ENCODE measurements around the gene STRN.
"Not testable (repeated sequence)": the region's sequence is repeated elsewhere in the genome, so short reads cannot be mapped to it uniquely, and the experiment has no call there.

STRN gene, protein sequence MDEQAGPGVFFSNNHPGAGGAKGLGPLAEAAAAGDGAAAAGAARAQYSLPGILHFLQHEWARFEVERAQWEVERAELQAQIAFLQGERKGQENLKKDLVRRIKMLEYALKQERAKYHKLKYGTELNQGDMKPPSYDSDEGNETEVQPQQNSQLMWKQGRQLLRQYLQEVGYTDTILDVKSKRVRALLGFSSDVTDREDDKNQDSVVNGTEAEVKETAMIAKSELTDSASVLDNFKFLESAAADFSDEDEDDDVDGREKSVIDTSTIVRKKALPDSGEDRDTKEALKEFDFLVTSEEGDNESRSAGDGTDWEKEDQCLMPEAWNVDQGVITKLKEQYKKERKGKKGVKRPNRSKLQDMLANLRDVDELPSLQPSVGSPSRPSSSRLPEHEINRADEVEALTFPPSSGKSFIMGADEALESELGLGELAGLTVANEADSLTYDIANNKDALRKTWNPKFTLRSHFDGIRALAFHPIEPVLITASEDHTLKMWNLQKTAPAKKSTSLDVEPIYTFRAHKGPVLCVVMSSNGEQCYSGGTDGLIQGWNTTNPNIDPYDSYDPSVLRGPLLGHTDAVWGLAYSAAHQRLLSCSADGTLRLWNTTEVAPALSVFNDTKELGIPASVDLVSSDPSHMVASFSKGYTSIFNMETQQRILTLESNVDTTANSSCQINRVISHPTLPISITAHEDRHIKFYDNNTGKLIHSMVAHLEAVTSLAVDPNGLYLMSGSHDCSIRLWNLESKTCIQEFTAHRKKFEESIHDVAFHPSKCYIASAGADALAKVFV

DNA sequence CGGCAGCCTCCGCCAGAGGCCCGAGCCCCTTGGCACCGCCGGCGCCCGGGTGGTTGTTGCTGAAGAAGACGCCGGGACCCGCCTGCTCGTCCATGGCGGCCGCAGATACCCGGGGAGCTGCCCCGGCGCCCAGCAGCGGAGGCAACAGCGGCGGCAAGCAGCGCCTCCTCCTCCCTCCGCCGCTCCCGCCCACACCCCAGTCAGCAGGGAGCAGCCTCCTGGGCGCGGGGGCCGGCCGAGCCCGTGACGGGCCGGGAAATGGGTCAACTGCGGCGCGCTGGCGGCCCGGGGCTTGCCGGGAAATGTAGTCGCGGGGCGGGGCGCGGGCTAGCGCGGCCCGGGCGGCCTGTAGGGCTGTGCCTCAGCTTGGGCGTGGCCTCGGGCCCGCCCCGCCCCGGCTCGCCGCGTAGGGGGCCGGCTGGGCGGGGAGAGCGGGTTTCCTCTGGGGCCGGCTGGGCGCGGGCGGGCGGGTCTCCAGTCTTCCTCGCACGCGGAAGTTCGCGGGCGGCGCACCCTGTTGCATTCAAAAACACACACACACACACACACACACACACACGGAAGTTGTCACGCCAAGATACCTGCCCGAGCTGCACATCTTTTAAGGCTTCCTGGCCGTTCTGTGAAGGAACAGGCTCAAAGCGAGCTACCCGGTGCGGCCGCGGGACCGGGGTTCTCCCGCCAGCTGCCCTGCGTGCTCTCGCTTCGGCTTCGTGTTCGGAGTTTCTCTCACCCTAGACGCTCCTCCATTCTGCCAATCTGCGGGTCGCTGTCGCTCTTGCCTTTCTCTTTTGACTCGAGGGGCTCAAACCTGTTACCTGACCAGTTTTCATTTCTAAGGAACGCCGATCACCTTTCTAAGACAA lies at the start of gene STRN:
STRN (minus strand) TSS at position 167 of the 866 bp plus-strand sequence; CDS start at position 94, 73 bp downstream.
- H3K27ac ChIP-seq (ENCODE audit: low read depth, low read length), result peak within 1 kb of the TSS; percentile 87
- H3K27me3 ChIP-seq (ENCODE audit: control insufficient read depth in 1 of 2, insufficient read depth in 2 of 2, low read length in 2 of 2), result no peaks in the 10 kb centered on the region
- H3K9me3 ChIP-seq (ENCODE audit: control insufficient read depth in 1 of 2, low read length in 2 of 2), result no peaks in the 10 kb centered on the region
- H3K36me3 ChIP-seq (ENCODE audit: control insufficient read depth in 1 of 2, insufficient read depth in 2 of 2, low read length in 2 of 2), result no peaks in the 10 kb centered on the region
- H3K4me1 ChIP-seq (ENCODE audit: control insufficient read depth in 1 of 2, insufficient read depth in 2 of 2, low read length in 2 of 2), result peaks cover 22 to 23% of the 10 kb centered on the region in 2 donors
- peak within 1 kb of the TSS; percentile 96 for H3K4me3 ChIP-seq (ENCODE audit: low read depth in 1 of 2, low read length in 2 of 2)
- H3K9ac ChIP-seq (ENCODE audit: low read depth in 1 of 2, low read length in 2 of 2), result peak within 1 kb of the TSS; percentile 95 to 98

DNA sequence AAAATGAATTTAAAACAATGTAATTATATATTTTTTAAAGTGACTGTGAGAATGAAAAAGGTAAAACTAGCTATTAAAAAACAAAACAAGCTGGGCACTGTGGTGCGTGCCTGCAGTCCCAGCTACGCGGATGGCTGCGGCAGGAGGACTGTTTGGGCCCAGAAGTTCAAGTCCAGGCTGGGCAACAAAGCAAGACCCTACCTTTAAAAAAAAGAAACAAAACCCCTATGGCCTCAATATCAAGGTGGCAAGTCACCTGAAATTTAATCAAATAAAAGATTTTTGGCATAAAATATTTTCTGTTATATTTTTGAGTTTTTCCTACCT lies 46.9 kb upstream of the STRN start:
- H3K27ac ChIP-seq (ENCODE audit: low read depth, low read length), result no peak overlapping the region
- no peaks in the 10 kb centered on the region for H3K27me3 ChIP-seq (ENCODE audit: control insufficient read depth in 1 of 2, insufficient read depth in 2 of 2, low read length in 2 of 2)
- H3K36me3 ChIP-seq (ENCODE audit: control insufficient read depth in 1 of 2, insufficient read depth in 2 of 2, low read length in 2 of 2), result peaks cover 13 to 37% of the 10 kb centered on the region in 2 donors
- H3K4me3 ChIP-seq (ENCODE audit: low read depth in 1 of 2, low read length in 2 of 2), result peak overlapping the region in 1 of 2 donors; percentile 53
- peaks cover 0 to 9% of the 10 kb centered on the region in 2 donors for H3K4me1 ChIP-seq (ENCODE audit: control insufficient read depth in 1 of 2, insufficient read depth in 2 of 2, low read length in 2 of 2)
- no peaks in the 10 kb centered on the region for H3K9me3 ChIP-seq (ENCODE audit: control insufficient read depth in 1 of 2, low read length in 2 of 2)
- H3K9ac ChIP-seq (ENCODE audit: low read depth in 1 of 2, low read length in 2 of 2), result no peak overlapping the region

GRCh38 chr2:37011130-37011529 lies 44.8 kb upstream of the STRN start:
- Histone ChIP-seq H3K4me3 (ENCODE audit: low read depth in 1 of 2, low read length in 2 of 2) (no peak overlapping the region), H3K9me3 (ENCODE audit: control insufficient read depth in 1 of 2, low read length in 2 of 2) (no peaks in the 10 kb centered on the region), H3K4me1 (ENCODE audit: control insufficient read depth in 1 of 2, insufficient read depth in 2 of 2, low read length in 2 of 2) (peaks cover 0 to 9% of the 10 kb centered on the region in 2 donors), H3K27me3 (ENCODE audit: control insufficient read depth in 1 of 2, insufficient read depth in 2 of 2, low read length in 2 of 2) (no peaks in the 10 kb centered on the region), H3K36me3 (ENCODE audit: control insufficient read depth in 1 of 2, insufficient read depth in 2 of 2, low read length in 2 of 2) (peaks cover 16 to 38% of the 10 kb centered on the region in 2 donors), H3K27ac (ENCODE audit: low read depth, low read length) (no peak overlapping the region), H3K9ac (ENCODE audit: low read depth in 1 of 2, low read length in 2 of 2) (no peak overlapping the region)

GRCh38 chr2:37005118-37005868 lies 39.0 kb upstream of the STRN start:
- Histone ChIP-seq H3K27ac (ENCODE audit: low read depth, low read length) (no peak overlapping the region), H3K9ac (ENCODE audit: low read depth in 1 of 2, low read length in 2 of 2) (no peak overlapping the region), H3K9me3 (ENCODE audit: control insufficient read depth in 1 of 2, low read length in 2 of 2) (no peaks in the 10 kb centered on the region), H3K27me3 (ENCODE audit: control insufficient read depth in 1 of 2, insufficient read depth in 2 of 2, low read length in 2 of 2) (no peaks in the 10 kb centered on the region), H3K4me1 (ENCODE audit: control insufficient read depth in 1 of 2, insufficient read depth in 2 of 2, low read length in 2 of 2) (peaks cover 5 to 7% of the 10 kb centered on the region in 2 donors), H3K36me3 (ENCODE audit: control insufficient read depth in 1 of 2, insufficient read depth in 2 of 2, low read length in 2 of 2) (peaks cover 21 to 36% of the 10 kb centered on the region in 2 donors), H3K4me3 (ENCODE audit: low read depth in 1 of 2, low read length in 2 of 2) (peak overlapping the region in 1 of 2 donors; percentile 24)

DNA sequence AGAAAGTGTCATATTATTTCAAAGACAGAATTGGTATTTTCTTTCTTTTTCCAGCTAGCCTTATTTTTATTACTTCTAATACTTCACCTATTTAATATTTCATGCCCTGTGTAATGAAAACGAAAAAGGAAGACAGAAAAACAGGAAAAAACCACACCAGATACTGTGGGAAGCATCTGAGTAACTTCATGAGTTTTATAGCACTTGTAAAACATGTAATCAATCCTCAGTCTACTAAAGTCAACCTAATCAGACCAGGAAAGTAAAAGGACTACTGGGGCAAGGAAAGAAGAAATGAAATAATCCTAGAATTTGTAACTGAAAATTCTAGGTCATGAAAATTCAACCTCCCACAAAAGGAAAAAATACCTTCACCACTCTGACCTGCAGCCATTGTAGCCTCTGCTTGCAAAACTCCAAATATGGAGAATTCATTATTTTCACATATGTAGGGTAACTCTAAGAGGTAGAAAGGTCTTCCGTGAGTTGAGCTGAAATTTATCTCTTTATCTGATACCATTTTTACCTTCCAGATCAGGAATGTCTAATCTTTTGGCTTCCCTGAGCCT lies 34.7 kb upstream of the STRN start:
- no peak overlapping the region for H3K4me3 ChIP-seq (ENCODE audit: low read depth in 1 of 2, low read length in 2 of 2)
- H3K36me3 ChIP-seq (ENCODE audit: control insufficient read depth in 1 of 2, insufficient read depth in 2 of 2, low read length in 2 of 2), result peaks cover 17 to 35% of the 10 kb centered on the region in 2 donors
- no peaks in the 10 kb centered on the region for H3K27me3 ChIP-seq (ENCODE audit: control insufficient read depth in 1 of 2, insufficient read depth in 2 of 2, low read length in 2 of 2)
- no peaks in the 10 kb centered on the region for H3K9me3 ChIP-seq (ENCODE audit: control insufficient read depth in 1 of 2, low read length in 2 of 2)
- H3K9ac ChIP-seq (ENCODE audit: low read depth in 1 of 2, low read length in 2 of 2), result no peak overlapping the region
- H3K27ac ChIP-seq (ENCODE audit: low read depth, low read length), result no peak overlapping the region
- peaks cover 5 to 7% of the 10 kb centered on the region in 2 donors for H3K4me1 ChIP-seq (ENCODE audit: control insufficient read depth in 1 of 2, insufficient read depth in 2 of 2, low read length in 2 of 2)

DNA sequence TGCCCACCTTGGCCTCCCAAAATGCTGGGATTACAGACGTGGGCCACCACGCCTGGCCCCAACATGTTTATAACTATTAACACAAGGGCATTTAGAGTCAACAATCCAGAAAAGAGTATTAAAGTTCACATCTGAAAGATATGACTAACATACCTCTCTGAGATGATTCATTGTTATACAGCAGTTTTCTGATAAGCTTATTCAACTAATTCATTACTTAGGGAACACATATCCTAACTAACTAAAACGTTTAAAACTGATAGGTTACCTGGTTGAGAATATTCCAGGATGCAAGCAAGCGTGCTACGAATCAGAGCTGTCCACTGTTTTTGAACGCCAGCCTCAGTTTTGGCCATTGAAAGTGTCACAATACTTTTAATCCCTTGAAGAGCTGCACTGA lies 34.0 kb upstream of the STRN start:
- Histone ChIP-seq H3K27me3 (ENCODE audit: control insufficient read depth in 1 of 2, insufficient read depth in 2 of 2, low read length in 2 of 2) (no peaks in the 10 kb centered on the region), H3K36me3 (ENCODE audit: control insufficient read depth in 1 of 2, insufficient read depth in 2 of 2, low read length in 2 of 2) (peaks cover 14 to 34% of the 10 kb centered on the region in 2 donors), H3K9me3 (ENCODE audit: control insufficient read depth in 1 of 2, low read length in 2 of 2) (no peaks in the 10 kb centered on the region), H3K4me1 (ENCODE audit: control insufficient read depth in 1 of 2, insufficient read depth in 2 of 2, low read length in 2 of 2) (peaks cover 3 to 7% of the 10 kb centered on the region in 2 donors), H3K4me3 (ENCODE audit: low read depth in 1 of 2, low read length in 2 of 2) (peak overlapping the region; percentile 10 to 34), H3K9ac (ENCODE audit: low read depth in 1 of 2, low read length in 2 of 2) (no peak overlapping the region), H3K27ac (ENCODE audit: low read depth, low read length) (no peak overlapping the region)

- not testable (repeated sequence) for H3K9me3 ChIP-seq (ENCODE audit: control insufficient read depth in 1 of 2, low read length in 2 of 2); H3K27ac ChIP-seq (ENCODE audit: low read depth, low read length); H3K4me3 ChIP-seq (ENCODE audit: low read depth in 1 of 2, low read length in 2 of 2); H3K4me1 ChIP-seq (ENCODE audit: control insufficient read depth in 1 of 2, insufficient read depth in 2 of 2, low read length in 2 of 2); H3K9ac ChIP-seq (ENCODE audit: low read depth in 1 of 2, low read length in 2 of 2); H3K27me3 ChIP-seq (ENCODE audit: control insufficient read depth in 1 of 2, insufficient read depth in 2 of 2, low read length in 2 of 2)
- peaks cover 9 to 31% of the 10 kb centered on the region in 2 donors for H3K36me3 ChIP-seq (ENCODE audit: control insufficient read depth in 1 of 2, insufficient read depth in 2 of 2, low read length in 2 of 2)
Observed at GRCh38 chr2:36999416-36999815, 33.1 kb upstream of the STRN start.

DNA sequence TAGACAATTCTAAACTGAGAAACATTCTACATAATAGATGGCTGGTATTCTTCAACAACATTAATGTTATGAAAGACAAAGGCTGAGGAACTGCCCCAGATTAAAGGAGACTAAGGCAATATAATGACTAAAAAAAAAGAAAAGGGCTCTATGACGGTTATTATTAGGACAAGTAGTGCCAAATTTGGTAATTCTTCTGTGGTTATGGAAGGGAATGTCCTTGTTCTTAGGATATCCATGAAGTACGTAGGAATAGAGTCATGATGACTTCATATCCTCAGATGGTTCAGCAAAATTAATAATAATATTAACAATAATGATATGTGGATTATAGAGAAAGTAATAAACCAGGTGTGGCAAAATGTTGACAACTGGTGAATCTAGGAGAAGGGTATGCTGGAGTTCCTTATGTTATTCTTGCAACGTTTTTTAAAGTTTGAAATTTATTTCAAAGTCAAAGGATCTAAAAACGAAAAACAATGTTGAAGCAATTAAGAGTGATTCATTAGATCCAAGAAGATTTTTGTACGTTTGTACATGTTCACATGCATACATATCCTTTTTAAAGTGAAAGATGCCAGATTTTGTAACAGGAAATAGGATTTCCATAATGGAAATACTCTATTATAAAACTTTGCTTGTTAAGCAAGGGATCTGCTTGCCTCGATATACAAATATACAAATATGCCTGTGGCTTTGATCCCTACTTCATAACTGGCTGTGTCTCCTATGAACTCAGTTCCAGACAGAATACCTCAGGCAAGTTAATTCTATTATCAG lies 27.7 kb upstream of the STRN start:
- Histone ChIP-seq H3K4me1 (ENCODE audit: control insufficient read depth in 1 of 2, insufficient read depth in 2 of 2, low read length in 2 of 2) (no peaks in the 10 kb centered on the region), H3K4me3 (ENCODE audit: low read depth in 1 of 2, low read length in 2 of 2) (no peak overlapping the region), H3K36me3 (ENCODE audit: control insufficient read depth in 1 of 2, insufficient read depth in 2 of 2, low read length in 2 of 2) (peaks cover 3 to 8% of the 10 kb centered on the region in 2 donors), H3K27me3 (ENCODE audit: control insufficient read depth in 1 of 2, insufficient read depth in 2 of 2, low read length in 2 of 2) (no peaks in the 10 kb centered on the region), H3K9me3 (ENCODE audit: control insufficient read depth in 1 of 2, low read length in 2 of 2) (no peaks in the 10 kb centered on the region), H3K27ac (ENCODE audit: low read depth, low read length) (no peak overlapping the region), H3K9ac (ENCODE audit: low read depth in 1 of 2, low read length in 2 of 2) (no peak overlapping the region)

DNA sequence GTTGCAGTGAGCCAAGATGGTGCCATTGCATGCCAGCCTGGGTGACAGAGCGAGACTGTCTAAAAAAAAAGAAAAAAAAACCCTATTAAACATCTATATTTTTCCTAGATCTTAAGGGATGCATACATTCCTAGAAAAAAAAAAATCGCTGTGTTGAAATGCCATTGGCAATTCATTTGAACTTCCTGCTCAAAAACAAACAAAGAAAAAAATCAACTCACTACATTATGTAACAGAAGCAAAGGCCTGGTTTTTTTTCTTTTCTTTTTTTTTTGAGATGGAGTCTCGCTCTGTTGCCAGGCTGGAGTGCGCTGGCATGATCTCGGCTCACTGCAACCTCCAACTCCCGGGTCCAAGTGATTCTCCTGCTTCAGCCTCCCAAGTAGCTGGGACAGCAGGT lies 21.7 kb upstream of the STRN start:
- Histone ChIP-seq H3K4me3 (ENCODE audit: low read depth in 1 of 2, low read length in 2 of 2) (no peak overlapping the region), H3K9ac (ENCODE audit: low read depth in 1 of 2, low read length in 2 of 2) (no peak overlapping the region), H3K27me3 (ENCODE audit: control insufficient read depth in 1 of 2, insufficient read depth in 2 of 2, low read length in 2 of 2) (no peaks in the 10 kb centered on the region), H3K9me3 (ENCODE audit: control insufficient read depth in 1 of 2, low read length in 2 of 2) (no peaks in the 10 kb centered on the region), H3K4me1 (ENCODE audit: control insufficient read depth in 1 of 2, insufficient read depth in 2 of 2, low read length in 2 of 2) (no peaks in the 10 kb centered on the region), H3K36me3 (ENCODE audit: control insufficient read depth in 1 of 2, insufficient read depth in 2 of 2, low read length in 2 of 2) (peaks cover 0 to 19% of the 10 kb centered on the region in 2 donors), H3K27ac (ENCODE audit: low read depth, low read length) (no peak overlapping the region)

Data from duodenal mucosa (tissue), 2 donors.